Activated CD8-positive, alpha-beta T cell treated with anti-CD3 and anti-CD28 coated beads for 36 hours (primary cell): ENCODE data around the gene S100A3. TPM values are rescaled to one million over a fixed set of nuclear protein-coding genes. Genes with fewer than 3 reads are reported as not detected.
"Not testable (repeated sequence)": the region's sequence is repeated elsewhere in the genome, so short reads cannot be mapped to it uniquely, and the experiment has no call there.

Experiments
- ATAC-seq: fragments of 200-7000 bp; cut with Tn5 transposase; one replicate; pipeline ENCODE4 v1.10.0; 2021; ENCODE audit warnings: mild to moderate bottlenecking, moderate library complexity
- CTCF ChIA-PET: fragments of 350-600 bp; sonication (Branson Sonifier 250); formaldehyde crosslinking; loops from one replicate; lab custom pipeline; 2021; ENCODE audit warnings: antibody characterized with exemption; lab: Charles Lee
- POLR2A ChIA-PET: fragments of 350-600 bp; sonication (Branson Sonifier 250); formaldehyde crosslinking; loops from one replicate; lab custom pipeline; 2021; ENCODE audit warnings: antibody characterized with exemption; lab: Charles Lee
- DNase-seq: peaks from one replicate; pipeline ENCODE4 v3.0.0-alpha.2; 2020
- H3K27ac Mint-ChIP-seq: one replicate; pipeline ENCODE4 v1.8.0; 2021; ENCODE audit warnings: mild to moderate bottlenecking, mixed read lengths
- H3K27me3 Mint-ChIP-seq: one replicate; pipeline ENCODE4 v1.8.0; 2021; ENCODE audit warnings: mixed read lengths
- H3K36me3 Mint-ChIP-seq: one replicate; pipeline ENCODE4 v1.8.0; 2021; ENCODE audit warnings: low read depth, mixed read lengths
- H3K4me1 Mint-ChIP-seq: one replicate; pipeline ENCODE4 v1.8.0; 2021; ENCODE audit warnings: low read depth, mixed read lengths
- H3K4me3 Mint-ChIP-seq: one replicate; pipeline ENCODE4 v1.8.0; 2021; ENCODE audit warnings: mild to moderate bottlenecking, moderate library complexity, mixed read lengths
- H3K9me3 Mint-ChIP-seq: one replicate; pipeline ENCODE4 v1.8.0; 2021; ENCODE audit warnings: mixed read lengths
- intact Hi-C: fragments of 100-400 bp; cut with micrococcal nuclease; formaldehyde crosslinking; loops from one replicate; pipeline ENCODE4 v1.10.0; 2022
- total RNA-seq, 2 experiments: library from RNA; stranded (reverse); gene quantifications; one replicate each; pipeline ENCODE4 v1.2.3, GENCODE V29; 2021
- TF ChIP-seq, protein P1 (sequence below): fragments of 200-600 bp; IDR thresholded peaks from one replicate; pipeline ENCODE4 v1.8.0; 2022; ENCODE audit warnings: antibody characterized with exemption, mild to moderate bottlenecking

S100A3 gene
- total RNA-seq, 2 experiments from 2014 or later: not detected

DNA sequence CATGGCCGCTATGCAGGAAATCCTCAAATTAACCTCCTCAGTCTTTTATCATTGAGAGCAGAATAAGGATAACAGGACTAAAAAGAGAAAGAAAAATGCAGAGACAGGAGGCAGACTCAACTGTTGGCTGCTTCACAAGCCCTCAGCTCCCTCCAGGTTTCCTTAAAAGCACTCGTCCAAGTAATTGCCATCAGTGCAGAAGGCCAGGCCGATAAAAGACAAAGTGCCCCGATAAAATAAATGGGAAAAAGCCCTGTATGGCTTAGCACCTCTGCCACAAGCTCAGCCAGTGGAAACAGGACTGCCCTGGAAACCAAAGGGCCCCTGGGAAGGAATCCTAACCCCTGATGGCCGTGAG lies 21.4 kb downstream of the S100A3 start:
- Mint-ChIP-seq H3K4me1 (peaks cover 24% of the 10 kb centered on the region), H3K9me3 (no peaks in the 10 kb centered on the region), H3K27ac (no peak overlapping the region), H3K36me3 (no peaks in the 10 kb centered on the region), H3K4me3 (no peak overlapping the region), H3K27me3 (no peaks in the 10 kb centered on the region)
- ChIA-PET CTCF (interaction anchor here (0.9 kb wide), 2 partner anchors 17 to 40 kb away, joined by 3 to 4 read pairs; no protein-coding TSS in a partner anchor), POLR2A (no interaction called here)
- DNase-seq: no peak
- TF ChIP-seq, protein P1, sequence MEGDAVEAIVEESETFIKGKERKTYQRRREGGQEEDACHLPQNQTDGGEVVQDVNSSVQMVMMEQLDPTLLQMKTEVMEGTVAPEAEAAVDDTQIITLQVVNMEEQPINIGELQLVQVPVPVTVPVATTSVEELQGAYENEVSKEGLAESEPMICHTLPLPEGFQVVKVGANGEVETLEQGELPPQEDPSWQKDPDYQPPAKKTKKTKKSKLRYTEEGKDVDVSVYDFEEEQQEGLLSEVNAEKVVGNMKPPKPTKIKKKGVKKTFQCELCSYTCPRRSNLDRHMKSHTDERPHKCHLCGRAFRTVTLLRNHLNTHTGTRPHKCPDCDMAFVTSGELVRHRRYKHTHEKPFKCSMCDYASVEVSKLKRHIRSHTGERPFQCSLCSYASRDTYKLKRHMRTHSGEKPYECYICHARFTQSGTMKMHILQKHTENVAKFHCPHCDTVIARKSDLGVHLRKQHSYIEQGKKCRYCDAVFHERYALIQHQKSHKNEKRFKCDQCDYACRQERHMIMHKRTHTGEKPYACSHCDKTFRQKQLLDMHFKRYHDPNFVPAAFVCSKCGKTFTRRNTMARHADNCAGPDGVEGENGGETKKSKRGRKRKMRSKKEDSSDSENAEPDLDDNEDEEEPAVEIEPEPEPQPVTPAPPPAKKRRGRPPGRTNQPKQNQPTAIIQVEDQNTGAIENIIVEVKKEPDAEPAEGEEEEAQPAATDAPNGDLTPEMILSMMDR: no peak
- no peak for ATAC-seq
- intact Hi-C loops: no loop called here

DNA sequence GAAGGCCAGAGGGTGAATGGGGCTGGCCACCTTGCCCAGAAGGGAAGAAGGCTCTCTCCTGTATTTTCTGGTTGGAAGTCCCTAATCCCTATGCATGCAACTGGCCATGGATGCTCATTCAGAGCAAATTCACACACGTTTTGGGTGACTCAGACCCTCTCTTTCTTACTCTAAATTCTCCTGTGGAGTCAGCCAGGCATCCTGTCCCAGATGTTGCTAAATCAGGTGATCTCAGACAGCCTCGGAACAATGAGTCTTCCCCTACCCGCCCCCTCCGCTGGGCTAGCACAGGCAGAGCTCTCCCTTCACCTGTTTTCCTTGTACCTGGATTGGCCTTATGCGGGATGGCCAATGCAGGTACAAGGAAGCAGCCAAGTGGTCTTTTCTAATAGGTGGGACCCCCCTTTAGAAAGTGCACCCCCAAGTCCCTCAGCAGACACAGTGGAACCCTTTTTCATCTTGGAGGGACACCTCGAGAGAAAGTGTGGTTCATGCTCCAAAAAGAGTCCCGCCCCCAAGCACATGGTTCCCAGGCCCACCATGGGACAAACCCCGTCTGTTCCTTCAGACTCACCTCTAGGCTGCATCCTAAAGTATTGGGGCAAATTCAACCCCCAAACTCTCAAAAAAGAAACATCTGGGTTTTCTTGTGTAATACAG lies 21.9 kb downstream of the S100A3 start:
- TF ChIP-seq, protein P1: no peak
- ChIA-PET CTCF (interaction anchor here (0.9 to 1.0 kb wide), 3 partner anchors 17 to 87 kb away, joined by 3 to 4 read pairs (median 3); no protein-coding TSS in a partner anchor), POLR2A (no interaction called here)

DNA sequence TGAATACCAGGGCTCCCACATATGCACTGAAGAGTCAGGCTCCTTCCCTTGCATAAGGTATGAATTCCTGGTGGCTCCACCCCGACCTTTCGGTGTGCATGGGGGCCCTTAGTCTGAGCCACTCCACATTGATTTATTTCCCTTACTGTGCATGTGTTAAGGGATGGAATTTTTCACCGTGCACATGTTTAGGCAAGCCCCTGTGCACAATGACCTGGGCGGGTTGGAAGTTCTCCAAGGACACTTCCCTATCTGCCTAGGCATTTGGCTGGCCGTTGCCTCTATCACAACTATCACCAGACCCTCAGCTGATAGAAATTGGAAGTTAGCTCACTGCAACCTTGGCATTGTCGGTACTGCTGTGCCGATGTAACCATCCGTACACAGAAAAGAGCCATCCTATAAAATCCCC lies 22.9 kb downstream of the S100A3 start:
- Mint-ChIP-seq H3K4me3 (no peak overlapping the region), H3K27me3 (no peaks in the 10 kb centered on the region), H3K27ac (no peak overlapping the region), H3K9me3 (no peaks in the 10 kb centered on the region), H3K36me3 (no peaks in the 10 kb centered on the region), H3K4me1 (peaks cover 13% of the 10 kb centered on the region)
- ATAC-seq (no peak), DNase-seq (no peak)
- POLR2A ChIA-PET: interaction anchor here (0.6 to 1.0 kb wide), 3 partner anchors 9 to 398 kb away, joined by 3 to 5 read pairs (median 3); no protein-coding TSS in a partner anchor
- CTCF ChIA-PET: interaction anchor here (0.8 to 2.8 kb wide), 7 partner anchors 9 to 88 kb away, joined by 3 to 16 read pairs (median 6); partner anchors contain the start of gene S100A6
- intact Hi-C loops: no loop called here
- TF ChIP-seq, protein P1: no peak

More for the DNA sequence above, 21.9 kb downstream of the S100A3 start:
- no peaks in the 10 kb centered on the region for H3K36me3 Mint-ChIP-seq
- H3K9me3 Mint-ChIP-seq: no peaks in the 10 kb centered on the region
- H3K4me3 Mint-ChIP-seq: no peak overlapping the region
- DNase-seq: no peak
- no peaks in the 10 kb centered on the region for H3K27me3 Mint-ChIP-seq
- H3K4me1 Mint-ChIP-seq: peaks cover 22% of the 10 kb centered on the region
- intact Hi-C loops: no loop called here
- ATAC-seq: no peak
- no peak overlapping the region for H3K27ac Mint-ChIP-seq

DNA sequence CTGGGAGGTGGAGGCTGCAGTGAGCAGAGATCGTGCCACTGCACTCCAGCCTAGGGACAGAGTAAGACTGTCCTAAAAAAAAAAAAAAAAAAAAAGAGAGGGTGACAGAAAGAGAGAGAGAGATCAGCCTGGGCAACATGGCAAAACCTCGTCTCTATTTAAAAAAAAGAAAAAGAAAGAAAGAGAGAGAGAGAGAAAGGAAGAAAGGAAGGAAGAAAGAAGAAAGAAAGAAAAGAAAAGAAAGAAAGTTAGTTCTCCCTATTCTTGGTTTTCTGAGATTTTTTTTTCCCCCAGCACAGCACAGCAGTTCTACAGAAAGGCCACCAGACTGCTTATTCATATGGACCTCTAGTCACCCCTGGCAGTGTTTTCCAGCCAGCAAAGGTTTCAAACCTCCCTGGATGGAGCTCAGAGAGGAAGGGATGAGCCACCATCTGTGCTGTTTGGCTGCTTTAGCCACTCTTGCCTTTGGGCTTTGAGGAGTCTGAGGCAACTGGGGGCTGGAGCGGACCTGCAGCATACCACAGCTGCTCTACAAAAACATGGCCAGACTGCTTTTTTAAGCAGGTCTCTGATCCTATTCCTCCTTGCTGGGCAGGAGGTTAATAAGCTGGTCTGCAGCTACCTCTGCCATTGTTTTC lies 23.9 kb downstream of the S100A3 start:
- Mint-ChIP-seq H3K27me3 (no peaks in the 10 kb centered on the region), H3K4me3 (no peak overlapping the region), H3K27ac (no peak overlapping the region), H3K36me3 (no peaks in the 10 kb centered on the region), H3K4me1 (peaks cover 5% of the 10 kb centered on the region), H3K9me3 (no peaks in the 10 kb centered on the region)
- ATAC-seq (no peak), DNase-seq (no peak)
- ChIA-PET POLR2A (interaction anchor here (0.8 to 1.0 kb wide), 2 partner anchors 9 to 10 kb away, joined by 3 to 5 read pairs; no protein-coding TSS in a partner anchor), CTCF (interaction anchor here (0.8 to 2.8 kb wide), 8 partner anchors 10 to 60 kb away, joined by 3 to 16 read pairs (median 5); partner anchors contain the start of gene S100A6)
- intact Hi-C loops: no loop called here
- TF ChIP-seq, protein P1: no peak

DNA sequence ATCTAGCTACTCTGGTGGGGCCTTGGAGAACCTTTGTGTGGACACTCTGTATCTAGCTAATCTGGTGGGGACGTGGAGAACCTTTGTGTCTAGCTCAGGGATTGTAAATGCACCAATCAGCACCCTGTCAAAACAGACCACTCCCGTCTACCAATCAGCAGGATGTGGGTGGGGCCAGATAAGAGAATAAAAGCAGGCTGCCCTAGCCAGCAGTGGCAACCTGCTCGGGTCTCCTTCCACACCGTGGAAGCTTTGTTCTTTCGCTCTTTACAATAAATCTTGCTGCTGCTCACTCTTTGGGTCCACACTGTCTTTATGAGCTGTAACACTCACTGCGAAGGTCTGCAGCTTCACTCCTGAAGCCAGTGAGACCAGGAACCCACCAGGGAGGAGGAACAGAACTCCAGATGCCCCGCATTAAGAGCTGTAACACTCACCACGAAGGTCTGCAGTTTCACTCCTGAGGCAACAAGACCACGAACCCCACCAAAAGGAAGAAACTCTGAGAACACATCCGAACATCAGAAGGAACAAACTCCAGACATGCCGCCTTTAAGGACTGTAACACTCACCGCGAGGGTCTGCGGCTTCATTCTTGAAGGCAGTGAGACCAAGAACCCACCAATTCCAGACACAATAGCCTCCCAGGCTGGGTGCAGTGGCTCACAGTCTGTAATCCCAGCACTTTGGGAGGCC lies 26.6 kb downstream of the S100A3 start:
- H3K4me1 Mint-ChIP-seq, H3K27me3 Mint-ChIP-seq, intact Hi-C loops, ATAC-seq, H3K9me3 Mint-ChIP-seq, H3K36me3 Mint-ChIP-seq: not testable (repeated sequence)
- POLR2A ChIA-PET: interaction anchor here (1.5 kb wide), 1 partner anchor 96 kb away, joined by 3 read pairs; no protein-coding TSS in a partner anchor
- Mint-ChIP-seq H3K27ac (peak overlapping the region; percentile 71), H3K4me3 (peak overlapping the region; percentile 41)
- DNase-seq: peak; percentile 38
- CTCF ChIA-PET: interaction anchor here (0.7 to 4.6 kb wide), 6 partner anchors 10 to 155 kb away, joined by 3 to 39 read pairs (median 10); partner anchors contain the start of gene S100A13

DNA sequence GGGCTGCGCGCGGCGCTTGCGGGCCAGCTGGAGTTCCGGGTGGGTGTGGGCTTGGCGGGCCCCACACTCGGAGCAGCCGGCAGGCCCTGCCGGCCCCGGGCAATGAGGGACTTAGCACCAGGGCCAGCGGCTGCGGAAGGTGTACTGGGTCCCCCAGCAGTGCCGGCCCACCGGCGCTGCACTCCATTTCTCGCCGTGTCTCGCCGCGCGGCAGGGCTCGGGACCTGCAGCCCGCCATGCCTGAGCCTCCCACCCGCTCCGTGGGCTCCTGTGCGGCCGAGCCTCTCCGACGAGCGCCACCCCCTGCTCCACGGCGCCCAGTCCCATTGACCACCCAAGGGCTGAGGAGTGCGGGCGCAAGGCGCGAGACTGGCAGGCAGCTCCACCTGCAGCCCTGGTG lies 27.2 kb downstream of the S100A3 start:
- DNase-seq, H3K4me3 Mint-ChIP-seq, ATAC-seq, H3K4me1 Mint-ChIP-seq, H3K27ac Mint-ChIP-seq, H3K9me3 Mint-ChIP-seq, H3K27me3 Mint-ChIP-seq, H3K36me3 Mint-ChIP-seq, intact Hi-C loops: not testable (repeated sequence)
- ChIA-PET CTCF (interaction anchor here (0.7 to 4.6 kb wide), 8 partner anchors 11 to 105 kb away, joined by 3 to 39 read pairs (median 5); partner anchors contain the start of gene S100A13), POLR2A (interaction anchor here (1.5 to 2.5 kb wide), 3 partner anchors 11 to 97 kb away, joined by 3 to 10 read pairs (median 6); partner anchors contain the start of gene S100A6)
